Activated naive CD4-positive, alpha-beta T cell treated with Interleukin-2 at 50 U/mL for 16 hours (primary cell): Measurements from ENCODE around the gene RNF113B.

Source experiments
- DNase-seq: peaks from one replicate; pipeline ENCODE4 v3.0.0-alpha.2; 2020

The RNF113B gene

DNA sequence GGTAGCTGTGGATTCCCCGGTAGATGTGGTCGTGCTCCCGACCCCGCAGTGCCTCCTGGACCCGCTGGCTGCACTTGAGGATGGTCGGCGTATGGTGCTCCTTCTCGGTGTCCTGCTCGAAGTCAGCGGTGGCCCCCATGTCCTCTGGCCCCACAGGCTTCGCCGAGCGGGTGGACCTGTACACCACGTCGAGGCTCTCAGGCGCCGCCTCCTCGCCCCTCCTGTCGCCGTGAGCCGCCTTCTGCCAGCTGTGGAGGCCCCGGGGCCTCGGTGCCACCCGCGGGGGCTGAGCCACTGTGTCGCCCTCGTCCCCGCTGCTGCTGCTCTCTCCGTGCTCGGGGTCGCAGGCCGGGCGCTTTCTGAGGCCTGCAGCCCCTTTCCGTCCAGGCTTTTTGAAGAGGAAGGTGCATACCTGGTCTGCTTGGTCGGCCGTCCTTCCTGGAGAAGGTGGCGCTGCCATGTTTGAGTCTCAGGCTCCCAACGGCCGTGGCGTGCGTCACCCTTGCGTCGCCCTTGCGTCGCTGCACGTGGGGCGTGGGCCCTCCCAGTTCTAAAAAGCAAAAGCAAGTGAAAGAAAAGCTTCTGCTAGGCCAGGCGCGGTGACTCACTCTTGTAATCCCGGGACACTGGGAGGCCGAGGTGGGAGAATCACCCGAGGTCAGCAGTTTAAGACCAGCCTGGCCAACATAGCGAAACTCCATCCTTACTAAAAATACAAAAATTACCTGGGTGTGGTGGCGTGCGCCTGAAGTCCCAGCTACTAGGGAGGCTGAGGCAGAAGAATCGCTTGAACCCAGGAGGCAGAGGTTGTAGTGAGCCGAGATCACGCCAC lies at the start of gene RNF113B:
Gene RNF113B (minus strand): TSS at position 493 of the 832 bp plus-strand sequence. CDS start 33 bp downstream, at position 460.
- no peak for DNase-seq

- DNase-seq, result no peak
These were observed 49.4 kb upstream of the RNF113B start for GRCh38 chr13:98226496-98226895.

DNA sequence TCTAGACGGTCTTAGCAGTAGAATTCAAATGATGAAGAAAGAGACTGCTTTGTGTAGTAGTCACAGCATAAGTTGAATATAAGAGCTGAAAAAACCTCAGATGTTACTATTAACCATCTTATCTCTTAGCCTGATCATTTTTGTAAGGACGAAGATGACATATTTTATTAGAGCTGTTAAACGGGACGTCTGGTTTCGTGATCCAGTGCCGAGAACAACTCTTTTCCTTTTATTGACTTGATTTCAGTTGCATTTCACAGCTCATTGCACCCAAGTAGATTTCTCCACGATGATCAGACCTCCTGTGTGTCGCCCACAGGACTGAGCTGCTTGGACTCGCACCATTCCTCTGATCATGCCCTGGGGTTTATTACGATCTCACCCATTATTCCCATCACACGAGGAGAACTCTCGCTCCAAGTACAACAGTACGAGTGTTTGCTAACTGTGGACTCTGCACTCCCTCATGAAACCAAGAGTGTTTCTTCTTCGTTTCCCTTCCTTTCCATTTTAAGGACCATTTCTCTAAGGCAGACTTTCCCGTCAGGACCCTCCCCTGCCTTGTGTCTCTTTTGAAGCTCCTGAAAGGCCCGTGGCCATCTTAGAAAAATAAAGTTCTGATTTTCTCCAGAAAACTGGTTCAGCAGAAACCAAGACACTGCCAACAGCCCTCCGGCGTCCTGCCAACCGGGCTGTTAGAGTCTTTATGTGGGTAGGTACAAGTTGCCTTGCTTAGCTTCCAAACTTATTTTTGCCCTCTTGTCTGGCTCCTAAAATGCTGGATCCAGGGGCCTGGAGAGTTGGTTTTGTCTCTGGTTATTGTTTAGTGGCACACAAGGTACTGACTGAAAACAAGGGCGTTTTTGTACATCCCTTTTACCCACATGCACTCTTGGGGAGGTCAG lies 48.2 kb upstream of the RNF113B start:
- DNase-seq, result no peak

- DNase-seq, result no peak
These were observed 47.5 kb upstream of the RNF113B start for GRCh38 chr13:98224557-98224956.

DNA sequence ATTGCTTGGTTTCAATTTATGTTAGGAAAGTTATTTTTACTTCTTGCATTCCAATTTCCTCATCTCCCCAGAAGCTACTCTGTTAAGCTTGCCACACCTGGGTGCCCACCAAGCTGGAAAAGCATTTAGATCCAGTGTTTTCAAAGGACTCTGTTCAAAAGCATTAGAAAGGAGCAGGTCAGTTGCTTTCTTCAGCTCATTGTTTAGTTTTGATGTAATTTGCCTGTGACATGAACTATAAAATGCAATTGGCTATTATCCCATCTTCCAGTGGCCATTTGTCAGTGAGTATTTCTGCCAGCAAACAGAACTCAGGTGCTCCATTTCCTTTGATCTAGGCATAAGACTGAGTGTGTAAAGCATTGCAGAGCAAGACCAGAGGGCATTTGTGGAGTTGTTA lies 46.7 kb upstream of the RNF113B start:
- no peak for DNase-seq

DNA sequence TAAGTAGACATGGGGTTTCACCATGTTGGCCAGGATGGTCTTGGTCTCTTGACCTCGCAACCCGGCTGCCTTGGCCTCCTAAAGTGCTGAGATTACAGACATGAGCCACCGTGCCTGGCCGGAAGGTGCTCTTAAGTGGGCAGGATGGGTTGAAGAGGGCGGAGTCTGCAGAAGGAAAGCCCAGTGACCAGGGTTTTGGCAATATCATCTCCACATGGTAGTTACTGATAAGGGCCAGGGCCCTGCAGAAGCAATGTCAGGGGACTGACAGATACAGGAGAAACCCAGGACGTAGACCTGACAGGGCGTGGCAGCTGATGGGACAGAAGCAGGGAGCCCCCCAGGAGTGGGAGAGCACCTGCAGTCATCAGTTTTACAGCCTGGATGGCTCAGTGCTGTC lies 45.7 kb upstream of the RNF113B start:
- no peak for DNase-seq

DNA sequence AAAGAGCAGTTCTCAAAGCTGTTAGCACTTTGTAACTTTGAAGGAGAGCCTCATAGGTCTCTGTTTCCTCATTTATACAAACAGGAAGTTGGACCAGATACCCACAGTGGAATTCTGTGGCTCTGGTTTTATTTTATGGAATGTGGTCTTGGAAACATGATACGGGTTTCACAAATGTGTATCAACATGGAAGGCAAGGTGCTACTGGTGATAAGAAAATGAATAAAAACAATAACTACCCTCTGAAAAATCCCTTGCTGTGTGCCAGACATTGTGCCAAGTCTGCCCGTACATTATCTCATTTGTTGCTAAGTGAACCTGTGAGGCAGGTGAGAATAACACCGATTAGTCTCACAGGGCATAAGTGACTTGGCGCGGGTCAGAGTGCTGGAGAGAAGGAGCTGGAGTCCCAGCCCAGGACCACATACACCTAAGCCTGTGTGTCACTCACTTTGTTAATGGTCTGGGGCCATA lies 45.0 kb upstream of the RNF113B start:
- no peak for DNase-seq

GRCh38 chr13:98221234-98221633 lies 44.2 kb upstream of the RNF113B start:
- no peak for DNase-seq

GRCh38 chr13:98220271-98220791 lies 43.3 kb upstream of the RNF113B start:
- no peak for DNase-seq

DNA sequence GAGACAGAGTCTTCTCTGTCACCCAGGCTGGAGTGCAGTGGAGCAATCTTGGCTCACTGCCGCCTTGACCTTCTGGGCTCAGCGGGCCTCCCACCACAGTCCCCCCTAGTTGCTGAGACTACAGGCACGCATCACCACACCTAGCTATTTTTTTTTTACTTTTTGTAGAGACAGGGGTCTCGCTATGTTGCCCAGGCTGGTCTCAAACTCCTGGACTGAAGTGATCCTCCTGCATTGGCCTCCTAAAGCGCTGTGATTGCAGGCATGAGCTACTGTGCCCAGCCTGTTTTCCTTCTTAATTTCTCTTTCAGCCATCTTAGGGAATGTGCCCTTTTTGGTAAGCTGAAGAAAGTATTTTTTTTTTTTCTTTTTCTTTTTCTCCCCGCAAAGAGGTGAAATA lies 42.6 kb upstream of the RNF113B start:
- no peak for DNase-seq

- DNase-seq, result no peak
These were observed 40.5 kb upstream of the RNF113B start for GRCh38 chr13:98217597-98217996.

DNA sequence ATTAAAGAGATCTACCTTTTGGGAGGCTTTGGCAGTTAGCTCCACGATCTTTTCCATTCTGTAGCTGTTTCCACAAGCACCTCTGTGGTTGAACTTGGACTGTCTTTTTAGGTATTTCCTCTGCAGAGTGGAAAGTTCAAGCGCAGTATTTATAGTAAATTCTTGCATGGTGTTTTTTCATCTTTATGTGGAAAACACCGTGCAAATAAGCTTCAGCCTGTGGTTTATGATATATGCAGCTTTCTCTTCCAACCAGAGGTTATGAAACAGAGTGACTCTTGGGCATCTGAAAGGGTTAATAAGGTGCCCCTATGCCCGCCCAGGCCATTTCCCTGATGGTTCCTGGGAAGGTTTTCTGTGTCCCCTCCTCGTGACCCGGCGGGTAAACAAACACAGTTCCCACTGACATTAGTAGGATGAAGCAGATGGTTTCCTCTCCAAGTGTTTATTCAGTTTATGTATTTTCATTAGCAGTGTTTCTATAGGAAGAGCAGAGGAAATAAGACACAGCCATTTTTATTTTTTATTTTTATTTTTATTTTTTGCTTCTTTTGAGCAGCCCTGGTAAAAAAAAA lies 39.7 kb upstream of the RNF113B start:
- DNase-seq, result no peak

DNA sequence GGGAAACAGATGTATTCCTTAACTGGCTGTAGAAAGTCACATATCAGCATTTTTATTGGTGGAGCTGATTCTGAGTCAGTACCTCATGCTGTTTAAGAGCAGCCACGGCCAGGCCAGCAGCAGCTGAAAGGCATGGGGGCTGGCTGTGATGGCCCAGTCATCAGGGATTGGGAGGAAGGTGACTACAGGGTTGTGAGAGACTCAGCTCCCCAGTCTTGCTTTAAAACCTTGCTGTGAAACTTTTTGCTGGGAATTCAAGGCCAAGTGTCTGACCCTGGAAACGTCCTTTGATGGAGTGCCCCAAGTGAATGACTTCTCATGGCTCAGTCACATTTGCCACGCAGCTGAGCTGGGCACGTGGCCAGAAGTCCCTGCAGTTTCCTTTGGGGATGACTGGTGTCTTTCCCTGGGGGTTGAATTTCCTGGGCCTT lies 39.1 kb upstream of the RNF113B start:
- no peak for DNase-seq

GRCh38 chr13:98215508-98215907 lies 38.4 kb upstream of the RNF113B start:
- no peak for DNase-seq

GRCh38 chr13:98214707-98215106 lies 37.6 kb upstream of the RNF113B start:
- no peak for DNase-seq

DNA sequence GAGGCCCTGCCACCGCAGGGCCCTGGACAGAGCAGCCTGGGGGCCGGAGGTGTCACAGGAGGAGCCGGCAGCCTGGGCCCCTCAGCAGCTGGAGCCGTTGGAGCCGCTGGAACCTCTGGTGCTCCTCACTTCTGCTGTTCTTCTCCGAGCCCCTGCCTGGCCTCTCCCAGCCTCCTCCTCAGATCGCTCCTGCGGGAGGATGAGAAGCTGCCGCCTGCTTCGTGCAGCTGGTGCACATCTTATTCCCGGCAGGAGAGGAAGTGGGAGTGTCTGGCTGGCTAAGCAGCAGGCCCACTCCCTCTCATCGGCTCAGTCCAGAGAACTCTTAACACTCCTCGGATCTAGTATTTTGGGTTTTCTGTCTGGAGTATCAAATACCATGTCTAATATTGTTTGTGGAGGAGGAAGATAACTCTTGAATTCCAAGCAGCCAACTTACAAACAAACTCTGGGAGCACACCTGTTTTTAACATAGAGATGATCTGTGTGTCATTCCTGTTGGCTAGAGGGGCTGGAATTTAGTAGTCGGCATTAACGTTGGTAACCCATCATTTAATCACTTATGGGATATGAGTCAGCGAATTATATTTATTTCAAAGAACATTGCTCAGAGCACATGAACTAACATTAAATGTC lies 37.1 kb upstream of the RNF113B start:
- DNase-seq, result no peak

DNA sequence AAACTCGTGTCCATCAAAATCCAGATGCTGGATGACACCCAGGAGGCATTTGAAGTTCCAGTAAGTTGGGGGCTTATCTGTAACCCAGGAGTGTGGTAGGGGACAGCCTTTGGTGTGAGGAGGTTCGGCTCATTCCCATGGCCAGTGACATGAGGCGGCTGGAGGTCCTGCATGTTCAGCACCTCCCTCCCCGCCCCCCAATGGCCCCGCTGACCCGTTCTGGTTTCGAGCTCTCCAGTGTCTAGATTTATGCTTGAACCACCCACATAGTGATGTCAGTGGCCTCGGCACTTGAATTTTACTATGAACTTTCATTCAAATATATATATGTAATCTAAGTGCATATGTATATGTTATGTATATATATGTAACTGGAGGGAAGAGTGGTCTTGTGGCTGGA lies 36.3 kb upstream of the RNF113B start:
- no peak for DNase-seq

DNA sequence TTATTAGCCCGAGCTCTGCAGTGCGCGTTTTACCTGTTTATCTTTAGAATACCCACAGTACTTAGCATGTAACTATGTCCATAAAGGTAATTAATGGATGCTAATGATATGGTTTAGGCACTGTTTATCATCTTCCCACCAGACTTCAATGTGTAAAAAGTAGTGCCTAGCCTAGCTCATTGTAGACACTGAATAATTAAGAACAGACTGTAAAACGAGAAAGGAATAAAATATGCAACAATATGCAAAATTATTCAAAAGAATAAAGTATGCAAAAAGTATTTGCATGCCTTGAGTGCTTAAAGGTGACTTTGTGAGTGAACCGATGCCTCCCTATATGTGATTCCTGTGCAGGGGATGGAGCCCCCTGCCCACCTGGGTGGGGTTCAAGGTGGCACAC lies 35.7 kb upstream of the RNF113B start:
- no peak for DNase-seq

DNA sequence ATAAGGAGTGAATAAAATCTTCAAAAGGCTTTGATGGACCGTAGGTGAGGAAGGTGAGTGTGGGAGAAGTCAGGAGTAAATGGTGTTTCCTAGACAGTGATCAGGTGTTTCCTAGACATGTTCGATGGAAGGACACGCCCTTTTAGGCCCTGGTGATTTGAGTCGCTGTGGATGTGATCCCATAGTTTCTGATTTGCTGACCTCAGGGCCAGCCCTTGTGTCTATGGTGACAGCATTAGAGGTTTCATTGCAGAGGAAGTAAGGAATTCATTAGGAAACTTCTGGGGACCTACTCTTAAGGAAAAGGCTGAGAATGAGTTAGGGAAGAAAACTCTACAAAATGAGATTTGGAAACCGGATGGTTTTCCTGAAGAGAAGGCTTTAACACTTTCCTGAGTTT lies 31.5 kb upstream of the RNF113B start:
- no peak for DNase-seq

DNA sequence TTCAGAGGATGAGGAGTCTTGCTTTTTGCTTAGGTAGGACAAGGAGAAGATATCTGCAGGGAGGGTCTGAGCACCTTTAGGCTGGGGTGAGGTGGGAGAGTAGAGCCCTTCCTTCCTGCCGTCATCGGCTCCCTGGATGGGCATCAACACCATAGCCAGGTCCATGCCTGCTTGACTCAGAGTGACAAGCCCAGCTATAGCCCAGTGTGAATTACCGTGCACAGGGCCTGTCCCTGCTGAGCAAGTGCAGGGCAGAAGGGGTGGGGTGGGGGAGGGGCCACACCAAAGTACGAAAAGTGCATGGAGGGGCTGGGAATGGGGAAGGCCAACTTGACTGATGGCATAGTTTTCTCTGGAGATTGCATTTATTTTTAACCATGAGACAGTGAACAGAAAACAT lies 30.3 kb upstream of the RNF113B start:
- no peak for DNase-seq

DNA sequence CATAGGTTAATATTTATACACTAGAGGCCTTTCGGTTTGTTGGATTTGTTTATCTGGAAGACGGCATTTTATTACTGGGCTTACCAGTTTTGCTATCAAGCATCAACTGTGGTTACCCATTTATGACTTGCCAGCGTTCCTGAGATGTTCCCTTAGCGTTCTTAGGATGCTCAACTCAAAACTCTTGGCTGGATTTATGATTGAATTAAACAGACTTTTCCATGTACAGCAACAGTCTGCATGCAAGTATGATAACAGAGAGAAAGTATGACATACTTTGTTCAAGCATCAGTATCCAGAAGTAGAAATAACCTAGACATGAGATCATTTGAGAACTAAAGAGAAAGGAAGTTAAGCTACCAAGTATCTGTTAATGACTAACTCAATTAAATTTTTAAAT lies 29.9 kb upstream of the RNF113B start:
- no peak for DNase-seq

GRCh38 chr13:98204546-98204945 lies 27.5 kb upstream of the RNF113B start:
- DNase-seq, result no peak
